ENCODE data around the gene SDCCAG8.
"Not testable (repeated sequence)": the region's sequence is repeated elsewhere in the genome, so short reads cannot be mapped to it uniquely, and the experiment has no call there.

SDCCAG8 gene

DNA sequence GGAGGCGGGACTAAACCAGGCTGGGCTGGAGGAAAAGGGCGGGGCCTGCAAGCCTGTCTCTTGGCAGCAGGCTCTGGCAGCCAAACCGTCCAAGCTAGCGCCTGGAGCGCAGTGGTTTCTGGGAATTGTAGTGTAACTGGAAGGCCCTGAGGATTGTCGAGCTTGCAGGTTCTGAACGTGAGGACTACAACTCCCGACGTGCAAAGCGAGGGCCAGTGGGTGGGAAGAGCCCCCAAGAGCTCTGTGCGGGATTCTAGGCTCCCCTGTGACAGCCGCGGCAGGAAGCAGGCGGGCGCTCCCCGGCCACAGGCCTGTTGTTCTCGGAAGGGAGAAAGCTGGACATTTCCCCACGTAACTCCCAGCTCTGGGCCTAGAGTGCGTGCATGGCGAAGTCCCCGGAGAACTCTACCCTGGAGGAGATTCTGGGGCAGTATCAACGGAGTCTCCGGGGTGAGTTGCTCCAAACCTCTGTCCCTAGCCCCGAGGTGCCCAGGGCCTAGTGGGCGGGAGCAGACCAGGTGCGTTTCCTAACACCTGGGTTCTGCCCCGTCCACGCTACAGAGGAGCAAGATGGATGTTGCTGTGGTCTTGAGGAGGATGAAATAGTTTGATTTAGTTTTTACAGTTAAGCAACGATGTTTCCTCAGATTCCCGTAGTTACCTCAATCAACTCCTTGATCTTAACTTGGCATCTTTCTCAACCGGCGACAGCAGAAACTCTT, at the start of gene SDCCAG8:
TSS of gene SDCCAG8 (plus strand) at position 251 of the 722 bp plus-strand sequence. CDS start at position 384, 133 bp downstream.
- peak; percentile 87 for DNase-seq

GRCh38 chr1:243211984-243212383, 43.9 kb upstream of the SDCCAG8 start:
- DNase-seq = not testable (repeated sequence)

GRCh38 chr1:243213045-243213787, 42.6 kb upstream of the SDCCAG8 start:
- DNase-seq = no peak

GRCh38 chr1:243215276-243215875, 40.5 kb upstream of the SDCCAG8 start:
- DNase-seq = not testable (repeated sequence)

- DNase-seq = no peak
Measured at GRCh38 chr1:243216741-243217140, 39.1 kb upstream of the SDCCAG8 start.

GRCh38 chr1:243217349-243217748, 38.5 kb upstream of the SDCCAG8 start:
- no peak for DNase-seq

DNA sequence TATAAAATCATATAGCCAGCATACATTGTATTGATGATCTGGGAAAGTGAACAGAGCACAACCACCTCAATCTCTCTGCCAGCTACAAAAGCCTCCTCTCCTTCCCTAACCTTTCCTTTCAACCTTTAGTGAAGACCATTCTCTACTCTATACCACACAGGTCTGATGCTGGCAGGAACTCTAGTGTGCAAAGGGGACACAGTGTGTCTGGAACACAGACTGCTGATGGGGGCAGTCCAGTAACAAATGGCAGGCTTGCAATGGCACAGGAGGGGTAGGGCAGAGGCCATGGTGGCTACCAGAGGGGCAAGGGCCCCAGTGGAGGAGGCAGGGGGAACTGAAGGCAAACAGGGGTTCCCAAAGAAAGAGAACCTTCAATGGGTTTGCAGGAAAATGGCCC, 37.8 kb upstream of the SDCCAG8 start:
- DNase-seq = no peak

DNA sequence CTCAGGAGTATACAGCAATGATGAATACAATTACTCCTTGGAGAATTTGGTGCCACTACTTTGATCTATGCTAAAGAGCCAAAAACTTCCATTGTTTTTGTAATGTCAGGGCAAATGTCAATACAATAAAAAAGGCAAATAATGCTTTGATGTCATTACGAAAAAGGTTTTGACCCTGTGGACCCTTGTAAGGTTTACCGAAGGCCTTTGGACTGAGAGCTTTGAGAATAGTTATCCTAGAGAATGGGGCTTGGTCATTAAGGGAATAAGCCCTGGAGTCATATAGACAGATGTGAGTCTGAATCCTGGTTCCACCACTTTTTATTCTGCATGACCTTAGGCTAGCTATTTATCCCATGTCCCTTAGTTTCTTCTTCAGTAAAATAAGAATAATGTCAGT, 28.2 kb upstream of the SDCCAG8 start:
- no peak for DNase-seq

DNA sequence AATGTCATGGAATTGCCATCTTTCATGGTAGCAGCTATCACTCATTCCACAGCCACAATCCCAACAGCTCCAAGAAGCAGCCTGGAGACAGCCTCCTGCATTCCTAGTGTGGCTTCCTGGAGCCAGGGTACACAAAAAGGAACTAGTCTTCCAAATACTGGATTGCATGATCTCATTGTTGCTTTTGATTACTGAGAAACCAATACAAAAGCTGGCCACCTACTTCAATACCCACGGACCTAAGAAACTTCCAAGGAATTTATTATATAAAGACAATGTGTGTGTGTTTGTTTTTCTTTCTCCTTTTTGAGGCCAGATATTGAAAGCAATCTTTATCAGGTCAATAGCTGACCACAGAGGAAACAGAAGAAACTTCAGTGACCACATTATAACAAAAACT, 26.3 kb upstream of the SDCCAG8 start:
- DNase-seq = no peak

DNA sequence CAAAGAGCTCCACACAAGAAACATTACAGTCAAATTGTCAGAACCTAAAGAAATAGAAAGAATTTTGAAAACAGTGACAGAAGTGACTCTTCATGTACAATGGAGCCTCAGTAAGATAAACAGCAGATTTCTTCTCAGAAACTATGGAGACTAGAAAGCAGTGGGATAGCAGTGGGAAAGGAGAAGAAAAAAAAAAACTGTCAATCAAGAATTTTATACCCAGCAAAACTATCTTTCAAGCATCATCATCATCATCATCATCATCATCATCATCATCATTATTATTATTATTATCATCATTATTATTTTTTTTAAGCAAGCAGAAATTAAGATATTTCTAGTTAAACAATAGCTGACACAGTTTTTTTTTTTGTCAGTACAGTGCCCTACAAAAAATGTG, 24.9 kb upstream of the SDCCAG8 start:
- DNase-seq = no peak

- no peak for DNase-seq
Measured at GRCh38 chr1:243233908-243234307, 21.9 kb upstream of the SDCCAG8 start.

- no peak for DNase-seq
Measured at GRCh38 chr1:243234978-243235647, 20.7 kb upstream of the SDCCAG8 start.

GRCh38 chr1:243236604-243237252, 19.1 kb upstream of the SDCCAG8 start:
- DNase-seq = no peak

DNA sequence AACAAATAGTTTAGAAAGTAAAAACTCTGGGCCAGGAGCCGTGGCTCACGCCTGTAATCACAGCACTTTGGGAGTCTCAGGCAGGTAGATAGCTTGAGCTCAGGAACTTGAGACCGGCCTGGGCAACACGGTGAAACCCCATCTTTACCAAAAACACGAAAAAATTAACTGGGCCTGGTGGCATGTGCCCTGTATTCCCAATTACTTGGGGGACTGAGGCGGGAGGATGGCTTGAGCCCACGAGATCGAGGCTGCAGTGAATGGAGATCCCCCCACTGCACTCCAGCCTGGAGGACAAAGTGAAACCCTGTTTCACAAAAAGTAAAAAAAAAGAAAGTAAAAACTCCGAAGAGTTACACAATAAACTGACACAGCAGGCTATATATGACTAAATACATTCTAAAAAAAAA, 11.4 kb upstream of the SDCCAG8 start:
- DNase-seq = no peak

DNA sequence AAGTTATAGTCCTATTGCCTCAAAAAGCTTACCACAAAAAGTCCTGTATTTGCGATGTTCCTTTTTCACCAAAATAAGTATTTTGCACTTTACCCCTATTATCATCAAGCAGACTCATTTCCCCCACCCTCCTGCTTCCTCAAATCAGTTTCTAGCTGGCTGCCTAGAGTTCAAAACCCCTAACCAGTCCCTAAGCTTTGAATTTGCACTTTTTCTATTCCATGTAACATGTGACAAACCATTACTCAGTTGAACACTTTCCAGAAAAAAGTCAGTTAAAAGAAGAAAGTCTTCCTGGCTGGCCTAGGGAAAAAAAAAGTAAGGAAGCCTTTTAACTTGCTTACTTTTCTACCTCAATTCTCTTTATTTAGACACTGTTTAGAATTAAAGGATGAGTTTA, 8.9 kb upstream of the SDCCAG8 start:
- DNase-seq = no peak

- DNase-seq = no peak
Measured at GRCh38 chr1:243247901-243248300, 7.9 kb upstream of the SDCCAG8 start.

DNA sequence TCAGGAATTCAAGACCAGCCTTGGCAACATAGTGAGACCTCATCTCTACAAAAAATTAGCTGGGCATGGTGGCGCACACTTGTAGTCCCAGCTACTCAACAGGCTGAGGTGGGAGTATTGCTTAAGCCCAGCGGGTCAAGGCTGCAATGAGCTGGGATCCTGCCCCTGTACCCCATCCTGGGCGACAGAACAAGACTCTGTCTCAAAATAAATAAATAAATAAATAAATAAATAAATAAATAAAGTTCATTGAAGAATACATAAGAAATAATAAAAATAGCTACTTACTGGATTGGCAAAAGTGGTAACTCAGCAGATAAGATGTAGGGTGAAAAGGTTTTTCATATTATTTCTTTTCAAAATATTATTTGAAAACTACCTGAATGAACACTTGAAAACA, 6.6 kb upstream of the SDCCAG8 start:
- no peak for DNase-seq

DNA sequence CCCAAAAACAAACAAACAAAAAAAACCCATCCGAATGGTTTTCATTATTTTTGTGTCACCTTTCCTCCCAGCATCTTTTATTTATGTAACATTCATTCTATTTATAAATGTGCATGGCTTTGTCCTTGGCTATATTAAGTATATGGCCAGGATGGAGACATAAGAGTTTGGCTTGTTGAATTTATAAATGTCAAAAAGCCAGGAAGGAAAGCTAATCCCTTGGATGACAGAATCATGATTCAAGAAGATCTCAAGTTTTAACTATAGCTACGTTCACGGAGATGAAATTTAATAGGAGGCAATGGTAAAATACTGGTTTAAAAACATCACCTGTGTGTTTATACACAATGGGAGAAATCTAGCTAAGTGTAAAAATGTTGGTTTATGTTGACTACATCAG, 5.7 kb upstream of the SDCCAG8 start:
- no peak for DNase-seq

DNA sequence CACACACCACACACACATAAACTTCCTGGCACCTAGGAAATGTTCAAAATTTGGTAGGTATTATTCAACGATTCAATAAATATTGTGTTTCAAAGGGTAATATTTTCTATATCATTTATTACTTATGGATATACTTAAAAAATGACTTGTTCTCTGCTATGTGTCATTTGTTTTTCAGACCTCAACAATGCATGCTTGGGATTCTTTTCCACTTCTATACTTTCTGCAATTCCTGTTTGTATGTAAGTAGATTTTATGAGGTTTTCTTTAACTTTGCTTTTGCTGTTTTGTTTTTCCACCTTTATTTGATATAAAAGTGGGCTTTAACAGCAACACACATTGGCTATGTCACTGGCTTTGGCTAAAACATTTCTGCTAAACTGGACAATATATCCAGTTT, 4.3 kb upstream of the SDCCAG8 start:
- DNase-seq = no peak

DNA sequence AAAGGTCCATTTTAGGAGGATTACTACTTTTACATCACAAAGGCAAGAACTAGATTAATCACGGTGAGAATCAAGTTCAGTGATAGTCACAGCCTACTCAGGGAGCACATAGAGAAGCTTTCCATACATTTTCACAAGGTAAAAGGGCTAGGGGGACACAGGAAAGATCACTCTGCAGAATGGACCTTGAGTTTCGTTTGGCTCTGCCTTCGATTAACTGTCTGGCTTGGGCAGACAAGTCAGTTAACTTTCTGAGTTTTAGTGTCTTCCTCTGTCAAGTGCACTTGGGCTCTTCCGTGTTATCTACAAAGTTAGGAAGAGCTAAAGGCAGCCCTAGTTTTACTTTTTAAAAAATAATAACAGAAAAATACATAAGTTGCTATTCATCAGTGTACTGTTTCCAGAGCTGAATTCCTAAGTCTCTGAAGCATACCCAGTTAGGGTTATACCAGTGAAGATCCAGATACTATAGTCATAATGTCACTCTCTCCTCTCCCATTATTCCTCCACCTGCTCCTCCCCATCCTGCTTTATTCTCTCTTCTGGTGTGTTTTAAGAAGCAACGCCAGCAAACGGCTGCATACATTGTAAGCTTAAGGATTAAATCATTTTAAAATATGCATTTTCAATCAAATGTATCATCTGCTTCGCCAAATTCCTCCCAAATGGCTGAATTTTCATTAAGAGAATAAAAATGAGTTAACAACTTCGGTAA, 2.5 kb upstream of the SDCCAG8 start:
- no peak for DNase-seq

DNA sequence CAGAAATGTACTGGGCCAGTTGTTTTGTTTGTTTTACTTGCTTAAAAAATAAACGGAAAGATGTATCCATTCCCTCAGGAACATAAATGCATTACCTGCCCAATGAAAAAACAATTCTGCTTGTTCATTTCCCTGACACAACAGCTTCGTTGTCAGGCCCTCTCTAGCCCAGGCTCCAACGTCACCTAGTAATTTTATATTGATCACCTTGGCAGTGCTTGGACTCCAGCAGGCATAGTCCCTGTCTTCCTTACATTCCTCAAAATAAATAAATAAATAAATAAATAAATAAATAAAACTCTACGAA, 2.0 kb upstream of the SDCCAG8 start:
- no peak for DNase-seq

GRCh38 chr1:243254233-243254926, 1.5 kb upstream of the SDCCAG8 start:
- DNase-seq = peak; percentile 23

Measured in activated CD4-positive, alpha-beta T cell treated with anti-CD3 and anti-CD28 coated beads for 1 hour (primary cell).